ENCODE results near the gene VAMP7.
"Not testable (repeated sequence)": the region's sequence is repeated elsewhere in the genome, so short reads cannot be mapped to it uniquely, and the experiment has no call there.

The VAMP7 gene

GRCh38 chrX:155923200-155923599 lies 42.1 kb downstream of the VAMP7 start:
- DNase-seq, result no peak

- DNase-seq, result not testable (repeated sequence)
These were observed 49.9 kb downstream of the VAMP7 start for GRCh38 chrX:155930852-155931618.

GRCh38 chrX:155938132-155938531 lies 57.0 kb downstream of the VAMP7 start:
- DNase-seq, result no peak

GRCh38 chrX:155949098-155949497 lies 68.0 kb downstream of the VAMP7 start:
- no peak for DNase-seq

GRCh38 chrX:155951237-155951789 lies 70.2 kb downstream of the VAMP7 start:
- DNase-seq, result no peak

GRCh38 chrX:155953055-155953454 lies 71.9 kb downstream of the VAMP7 start:
- DNase-seq, result no peak

DNA sequence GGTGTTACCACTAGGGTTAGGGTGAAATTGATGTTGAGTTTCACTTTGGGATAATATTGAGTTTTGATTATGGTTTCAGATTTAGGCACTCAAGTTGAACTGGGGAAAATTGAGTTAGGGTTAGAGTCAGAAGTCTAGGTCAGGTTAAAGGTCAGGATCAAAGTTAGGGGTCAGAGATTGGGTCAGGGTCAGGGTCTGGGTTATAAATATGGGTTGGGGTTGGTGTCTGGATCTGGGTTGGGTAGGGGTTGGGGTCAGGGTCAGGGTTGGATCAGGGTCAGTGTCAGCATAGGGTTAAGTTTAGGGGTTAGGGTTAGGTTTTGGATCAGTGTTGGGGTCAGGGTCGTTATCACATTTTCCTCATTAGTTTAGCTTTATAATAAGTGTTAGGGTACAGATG lies 73.6 kb downstream of the VAMP7 start:
- no peak for DNase-seq

GRCh38 chrX:155956099-155956498 lies 75.0 kb downstream of the VAMP7 start:
- no peak for DNase-seq

DNA sequence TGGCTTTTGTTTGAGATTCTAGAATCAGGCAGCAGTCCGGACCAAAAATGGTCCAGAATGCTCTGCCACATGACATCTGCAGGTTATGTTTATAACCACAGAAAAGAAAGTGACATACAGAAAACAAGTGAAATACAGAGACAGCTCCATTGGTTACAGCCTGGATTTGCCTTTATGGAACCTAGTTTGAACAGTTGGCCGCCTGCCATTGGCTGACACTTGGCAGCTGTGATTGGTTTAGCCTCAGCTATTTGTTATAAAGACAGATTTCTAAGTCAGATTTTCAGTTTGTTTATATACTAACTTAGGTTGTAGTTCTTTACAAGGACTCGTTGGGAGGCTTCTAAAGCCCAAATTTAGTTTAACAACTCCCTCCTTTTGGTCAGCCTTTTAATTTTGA lies 75.5 kb downstream of the VAMP7 start:
- no peak for DNase-seq

DNA sequence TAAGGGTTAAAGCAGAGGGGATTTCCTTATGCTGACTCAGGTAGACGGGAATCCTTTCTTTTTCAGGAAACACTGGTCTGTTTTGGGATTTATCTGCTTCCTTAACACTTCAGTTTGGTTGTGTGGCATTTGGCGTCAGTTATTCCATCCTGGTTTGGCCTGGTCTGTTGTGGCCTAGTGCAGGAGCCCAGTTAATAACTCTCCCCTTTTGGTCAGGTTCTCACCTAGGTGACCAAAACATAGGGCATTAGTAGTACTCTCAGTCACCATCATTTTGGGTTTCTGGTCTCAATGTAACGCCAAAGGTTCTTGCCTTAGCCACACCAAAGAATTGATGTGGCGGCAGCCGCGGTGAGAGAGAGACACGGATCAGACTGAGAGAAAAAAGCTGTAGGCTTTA lies 76.7 kb downstream of the VAMP7 start:
- DNase-seq, result no peak

- DNase-seq, result no peak
These were observed 78.0 kb downstream of the VAMP7 start for GRCh38 chrX:155959018-155959587.

GRCh38 chrX:155962906-155963305 lies 81.8 kb downstream of the VAMP7 start:
- DNase-seq, result no peak

GRCh38 chrX:155966876-155967275 lies 85.7 kb downstream of the VAMP7 start:
- peak; percentile 3 for DNase-seq

GRCh38 chrX:155967653-155968325 lies 86.6 kb downstream of the VAMP7 start:
- no peak for DNase-seq

DNA sequence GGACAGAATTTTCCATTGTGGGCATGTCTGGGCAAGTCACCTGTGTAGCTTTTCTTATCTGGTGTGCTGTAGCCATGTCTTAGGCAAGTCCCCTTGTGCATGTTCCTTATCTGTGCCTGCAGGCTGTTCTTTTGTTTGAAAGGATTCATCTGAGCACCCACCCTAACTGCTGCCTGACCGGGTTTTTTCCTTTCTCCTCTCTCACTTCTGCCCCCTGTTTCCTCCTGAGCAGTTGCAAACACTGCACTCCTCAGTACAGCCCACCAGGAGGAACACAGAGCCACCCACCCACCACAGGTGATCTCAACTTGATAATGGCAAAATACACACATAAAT lies 87.1 kb downstream of the VAMP7 start:
- DNase-seq, result no peak

DNA sequence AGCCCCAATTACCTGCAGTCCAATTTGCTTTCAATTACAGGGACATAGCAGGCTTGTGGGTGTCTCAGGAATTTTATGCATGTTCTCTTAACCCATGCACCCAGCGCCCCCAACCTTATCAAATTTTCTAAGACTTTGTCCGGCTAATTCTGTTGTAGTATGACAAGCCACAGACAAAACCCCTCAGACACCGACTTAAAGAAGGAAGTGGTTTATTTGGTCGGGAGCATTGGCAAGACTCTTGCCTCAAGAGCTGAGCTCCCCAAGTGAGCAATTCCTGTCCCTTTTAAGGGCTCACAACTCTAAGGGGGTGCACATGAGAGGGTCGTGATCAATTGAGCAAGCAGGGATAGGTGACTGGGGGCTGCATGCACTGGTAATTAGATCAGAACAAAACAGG lies 87.6 kb downstream of the VAMP7 start:
- no peak for DNase-seq

DNA sequence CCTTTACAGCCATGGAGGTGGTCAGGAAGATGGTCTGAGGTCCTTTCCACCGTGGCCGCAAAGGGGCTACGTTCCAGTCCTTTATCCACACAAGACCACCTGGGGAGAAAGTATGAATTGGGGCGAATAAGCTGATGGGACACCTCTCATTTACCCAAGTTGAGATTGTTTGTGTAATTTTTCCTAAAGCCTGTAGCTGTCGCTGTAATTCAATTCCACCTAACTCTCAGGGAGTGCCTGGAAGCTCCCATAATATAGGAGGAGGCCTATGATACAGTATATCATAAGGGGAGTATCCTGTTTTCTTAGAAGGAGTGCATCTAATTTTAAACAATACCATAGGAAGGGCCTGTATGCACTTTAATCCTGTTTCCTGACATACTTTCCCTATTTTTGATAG lies 90.5 kb downstream of the VAMP7 start:
- not testable (repeated sequence) for DNase-seq

DNA sequence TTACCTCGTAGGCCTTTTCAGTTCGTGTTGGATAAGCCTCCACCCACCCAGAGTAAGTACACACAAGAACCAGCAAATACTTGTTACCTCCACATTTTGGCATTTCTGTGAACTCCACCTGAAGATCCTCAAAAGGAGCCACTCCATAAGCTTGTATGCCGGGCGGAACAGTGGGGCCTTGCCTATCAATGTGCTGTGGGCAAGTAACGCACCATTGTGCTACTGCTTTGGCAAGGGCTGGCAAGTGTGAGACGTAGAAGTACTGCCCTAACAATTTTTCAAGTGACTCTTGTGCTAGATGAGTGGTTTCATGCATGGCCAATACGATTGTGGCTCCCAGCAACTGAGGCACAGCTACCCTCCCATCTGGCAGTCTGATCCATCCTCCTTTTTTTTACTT lies 91.1 kb downstream of the VAMP7 start:
- DNase-seq, result not testable (repeated sequence)

DNA sequence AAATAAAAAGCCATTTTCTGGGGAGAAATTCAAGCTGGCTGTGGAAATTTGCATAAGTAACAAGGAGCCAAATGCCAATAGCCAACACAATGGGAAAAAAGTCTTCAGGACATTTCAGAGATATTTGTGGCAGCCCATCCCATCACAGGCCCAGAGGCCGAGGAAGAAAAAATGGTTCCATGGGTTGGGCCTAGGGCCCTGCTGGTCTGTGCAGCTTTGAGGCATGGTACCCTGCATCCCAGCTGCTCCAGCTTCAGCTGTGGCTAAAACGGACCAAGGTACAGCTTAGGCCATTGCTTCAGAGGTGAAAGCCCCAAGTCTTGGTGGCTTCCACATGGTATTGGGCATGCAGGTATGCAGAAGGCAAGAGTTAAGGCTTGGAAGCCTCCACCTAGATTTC lies 102.2 kb downstream of the VAMP7 start:
- no peak for DNase-seq

- DNase-seq, result no peak
These were observed 104.1 kb downstream of the VAMP7 start for GRCh38 chrX:155985208-155985607.

GRCh38 chrX:155986995-155987394 lies 105.8 kb downstream of the VAMP7 start:
- DNase-seq, result not testable (repeated sequence)

- DNase-seq, result no peak
These were observed 107.7 kb downstream of the VAMP7 start for GRCh38 chrX:155988859-155989258.

All from central memory CD4-positive, alpha-beta T cell (primary cell).